Hepatocyte (in vitro differentiated cells): Measurements from ENCODE around the gene STAC3.

Experiments
- EZH2 ChIP-seq: fragments of 200-600 bp; sonication (generic); IDR thresholded peaks from 2 replicates; pipeline ENCODE4 v1.6.1; 2016; ENCODE audit warnings: antibody characterized with exemption, mild to moderate bottlenecking, borderline replicate concordance
- TF ChIP-seq, protein P1 (sequence below): fragments of 200-600 bp; sonication (generic); IDR thresholded peaks from 2 replicates; pipeline ENCODE4 v1.5.1; 2016; ENCODE audit warnings: antibody characterized with exemption, mild to moderate bottlenecking; ENCODE audit not compliant: poor library complexity

DNA sequence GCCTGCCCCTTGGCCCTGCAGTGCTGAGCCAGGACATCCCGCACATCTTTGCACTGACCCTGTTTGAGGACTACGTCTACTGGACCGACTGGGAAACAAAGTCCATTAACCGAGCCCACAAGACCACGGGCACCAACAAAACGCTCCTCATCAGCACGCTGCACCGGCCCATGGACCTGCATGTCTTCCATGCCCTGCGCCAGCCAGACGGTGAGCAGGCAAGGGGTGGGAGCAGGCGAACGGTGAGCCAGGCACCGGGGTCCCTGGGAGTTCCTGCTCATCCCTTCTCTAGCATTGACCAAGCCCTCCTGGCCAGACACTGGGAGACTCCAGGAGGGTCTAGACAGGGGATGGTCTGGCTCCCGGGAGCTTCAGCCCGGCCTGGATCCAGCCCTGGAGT, 51.8 kb downstream of the STAC3 start:
- no peak for TF ChIP-seq EZH2
- TF ChIP-seq, protein P1, sequence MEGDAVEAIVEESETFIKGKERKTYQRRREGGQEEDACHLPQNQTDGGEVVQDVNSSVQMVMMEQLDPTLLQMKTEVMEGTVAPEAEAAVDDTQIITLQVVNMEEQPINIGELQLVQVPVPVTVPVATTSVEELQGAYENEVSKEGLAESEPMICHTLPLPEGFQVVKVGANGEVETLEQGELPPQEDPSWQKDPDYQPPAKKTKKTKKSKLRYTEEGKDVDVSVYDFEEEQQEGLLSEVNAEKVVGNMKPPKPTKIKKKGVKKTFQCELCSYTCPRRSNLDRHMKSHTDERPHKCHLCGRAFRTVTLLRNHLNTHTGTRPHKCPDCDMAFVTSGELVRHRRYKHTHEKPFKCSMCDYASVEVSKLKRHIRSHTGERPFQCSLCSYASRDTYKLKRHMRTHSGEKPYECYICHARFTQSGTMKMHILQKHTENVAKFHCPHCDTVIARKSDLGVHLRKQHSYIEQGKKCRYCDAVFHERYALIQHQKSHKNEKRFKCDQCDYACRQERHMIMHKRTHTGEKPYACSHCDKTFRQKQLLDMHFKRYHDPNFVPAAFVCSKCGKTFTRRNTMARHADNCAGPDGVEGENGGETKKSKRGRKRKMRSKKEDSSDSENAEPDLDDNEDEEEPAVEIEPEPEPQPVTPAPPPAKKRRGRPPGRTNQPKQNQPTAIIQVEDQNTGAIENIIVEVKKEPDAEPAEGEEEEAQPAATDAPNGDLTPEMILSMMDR, result no peak
